Thyroid gland (tissue), 4 donors: Measurements from ENCODE around the gene FOXS1.

Source experiments
- CTCF ChIP-seq, 6 experiments: fragments of 200-600 bp in 3 of 6; fragments of 450-650 bp in 3 of 6; sonication (generic) in 3 of 6; IDR thresholded peaks; one replicate each; pipeline ENCODE4 v1.5.1; 2016 to 2019; ENCODE audit warnings: antibody characterized with exemption in 6 of 6, mild to moderate bottlenecking in 2 of 6, inconsistent platforms in 1 of 6, moderate library complexity in 1 of 6
- POLR2A ChIP-seq, 2 donors: fragments of 450-650 bp; IDR thresholded peaks; one replicate each; pipeline ENCODE4 v1.6.1; 2017; ENCODE audit warnings: antibody characterized with exemption in 2 of 2, mild to moderate bottlenecking in 2 of 2, moderate library complexity in 1 of 2

- no peak for TF ChIP-seq CTCF (IDR thresholded peaks at IDR 0.05)
- no peak for TF ChIP-seq POLR2A (IDR thresholded peaks at IDR 0.05)
Observed at GRCh38 chr20:31817461-31817860, 27.9 kb downstream of the FOXS1 start.
